Peyer's patch (tissue), 4 donors: Measurements from ENCODE around the gene ZDHHC17.

ENCODE experiments used
- POLR2A ChIP-seq, 2 donors: fragments of 450-650 bp; IDR thresholded peaks; one replicate each; pipeline ENCODE4 v1.5.1; 2017; ENCODE audit warnings: antibody characterized with exemption in 2 of 2, mild to moderate bottlenecking in 2 of 2, moderate library complexity in 2 of 2
- TF ChIP-seq, protein P1 (sequence below), 6 experiments: fragments of 450-650 bp in 4 of 6; fragments of 200-600 bp in 2 of 6; sonication (generic) in 1 of 6; IDR thresholded peaks; one replicate each; pipeline ENCODE4 v1.5.1; 2017 to 2019; ENCODE audit warnings: antibody characterized with exemption in 6 of 6, mild to moderate bottlenecking in 3 of 6, moderate library complexity in 1 of 6

GRCh38 chr12:76777765-76778216 is 13.9 kb downstream of the ZDHHC17 start:
- TF ChIP-seq POLR2A (IDR thresholded peaks at IDR 0.05) = no peak
- TF ChIP-seq, protein P1, sequence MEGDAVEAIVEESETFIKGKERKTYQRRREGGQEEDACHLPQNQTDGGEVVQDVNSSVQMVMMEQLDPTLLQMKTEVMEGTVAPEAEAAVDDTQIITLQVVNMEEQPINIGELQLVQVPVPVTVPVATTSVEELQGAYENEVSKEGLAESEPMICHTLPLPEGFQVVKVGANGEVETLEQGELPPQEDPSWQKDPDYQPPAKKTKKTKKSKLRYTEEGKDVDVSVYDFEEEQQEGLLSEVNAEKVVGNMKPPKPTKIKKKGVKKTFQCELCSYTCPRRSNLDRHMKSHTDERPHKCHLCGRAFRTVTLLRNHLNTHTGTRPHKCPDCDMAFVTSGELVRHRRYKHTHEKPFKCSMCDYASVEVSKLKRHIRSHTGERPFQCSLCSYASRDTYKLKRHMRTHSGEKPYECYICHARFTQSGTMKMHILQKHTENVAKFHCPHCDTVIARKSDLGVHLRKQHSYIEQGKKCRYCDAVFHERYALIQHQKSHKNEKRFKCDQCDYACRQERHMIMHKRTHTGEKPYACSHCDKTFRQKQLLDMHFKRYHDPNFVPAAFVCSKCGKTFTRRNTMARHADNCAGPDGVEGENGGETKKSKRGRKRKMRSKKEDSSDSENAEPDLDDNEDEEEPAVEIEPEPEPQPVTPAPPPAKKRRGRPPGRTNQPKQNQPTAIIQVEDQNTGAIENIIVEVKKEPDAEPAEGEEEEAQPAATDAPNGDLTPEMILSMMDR (IDR thresholded peaks at IDR 0.05) = no peak
